Astrocyte of the spinal cord (primary cell): ENCODE results near the gene TM7SF2.

ENCODE experiments used
- DNase-seq: peaks from one replicate; pipeline ENCODE4 v3.0.0; 2011; ENCODE audit warnings: low read depth, low spot score
- H3K4me3 ChIP-seq: 2 replicates; pipeline ENCODE4 v1.5.1; 2011; ENCODE audit warnings: low read depth, mild to moderate bottlenecking, low read length, moderate library complexity
- CTCF ChIP-seq: IDR thresholded peaks from 2 replicates; pipeline ENCODE4 v1.5.1; 2012; ENCODE audit warnings: low read depth, mild to moderate bottlenecking, low read length, inconsistent platforms
- in situ Hi-C: cut with HindIII; loops from 2 replicates; pipeline ENCODE4 v1.10.0; 2017; ENCODE audit warnings: low sequenced_read_pairs

The TM7SF2 gene

GRCh38 chr11:65083134-65083833 is 28.4 kb upstream of the TM7SF2 start:
- no peak for TF ChIP-seq CTCF

GRCh38 chr11:65083834-65084597 is 27.7 kb upstream of the TM7SF2 start, which contains the start of the genes CDCA5 and ZFPL1:
CDCA5 (minus strand) TSS chr11:65084040; CDS start chr11:65083978, 62 bp downstream.
ZFPL1 (plus strand) TSS chr11:65084222; CDS start chr11:65084699, 477 bp downstream.
- H3K4me3 ChIP-seq: peak within 1 kb of the TSS; percentile 81
- DNase-seq: peak; percentile 96
- TF ChIP-seq CTCF: no peak
- in situ Hi-C loops: no loop called here

More at GRCh38 chr11:65083134-65083833, 28.4 kb upstream of the TM7SF2 start:
- no peak for DNase-seq
- in situ Hi-C loops: no loop called here
- H3K4me3 ChIP-seq: peak overlapping the region; percentile 81

GRCh38 chr11:65084598-65085375 is 26.9 kb upstream of the TM7SF2 start:
- no peak for TF ChIP-seq CTCF
- H3K4me3 ChIP-seq: peak overlapping the region; percentile 81
- DNase-seq: no peak
- in situ Hi-C loops: no loop called here

GRCh38 chr11:65085446-65085845 is 26.2 kb upstream of the TM7SF2 start:
- in situ Hi-C loops: no loop called here
- DNase-seq: no peak
- H3K4me3 ChIP-seq: no peak overlapping the region
- no peak for TF ChIP-seq CTCF

GRCh38 chr11:65086809-65087208 is 24.9 kb upstream of the TM7SF2 start:
- in situ Hi-C loops: no loop called here
- no peak for DNase-seq
- no peak overlapping the region for H3K4me3 ChIP-seq
- TF ChIP-seq CTCF: no peak

- in situ Hi-C loops: no loop called here
- DNase-seq: no peak
- no peak for TF ChIP-seq CTCF
- no peak overlapping the region for H3K4me3 ChIP-seq
Measured at GRCh38 chr11:65087216-65087615, 24.5 kb upstream of the TM7SF2 start.
